GM12878 (cell line): ENCODE measurements around the gene PCSK6. TPM values are rescaled to one million over a fixed set of nuclear protein-coding genes. Genes with fewer than 3 reads are reported as not detected.

Experiments
- ATAC-seq: fragments of 200-7000 bp; cut with Tn5 transposase; 3 replicates; pipeline ENCODE4 v1.9.1; 2020; ENCODE audit warnings: mild to moderate bottlenecking, moderate library complexity
- BruUV-seq: library from RNA; stranded (reverse); fragments of 400-500 nt; replicated peaks from 2 replicates; lab custom pipeline; 2021; lab: Mats Ljungman, UMichigan
- CTCF ChIA-PET: fragments of 300-600 bp; sonication (Branson Sonifier 250); formaldehyde crosslinking; extraction: SDS; loops from one replicate; lab custom pipeline; 2021; ENCODE audit warnings: inconsistent platforms; lab: Yijun Ruan, JAX
- POLR2A ChIA-PET: fragments of 350-600 bp; formaldehyde crosslinking; extraction: SDS; loops from one replicate; lab custom pipeline; 2021; ENCODE audit warnings: inconsistent platforms; lab: Charles Lee
- RAD21 ChIA-PET: fragments of 300-600 bp; sonication (Branson Sonifier 250); formaldehyde crosslinking; loops from one replicate; lab custom pipeline; 2023; ENCODE audit warnings: antibody characterized with exemption; ENCODE audit not compliant: unreplicated experiment; lab: Charles Lee
- SMC1A ChIA-PET: fragments of 300-600 bp; sonication (Branson Sonifier 250); formaldehyde crosslinking; loops from one replicate; lab custom pipeline; 2023; ENCODE audit not compliant: unreplicated experiment, uncharacterized antibody; lab: Charles Lee
- DNase-seq: peaks from one replicate; pipeline ENCODE4 v3.0.0-alpha.2; 2011; ENCODE audit warnings: low read depth, low spot score
- FAIRE-seq: peaks from 3 replicates; lab custom pipeline; 2011; peaks lifted over from hg19 to GRCh38; lab: Jason Lieb, UNC
- H2AFZ ChIP-seq: 2 replicates; pipeline ENCODE4 v1.6.0; 2011; ENCODE audit warnings: low read depth, low read length, control low read depth; ENCODE audit not compliant: control insufficient read depth
- H3K27ac ChIP-seq: 2 replicates; pipeline ENCODE4 v1.5.1; 2011; ENCODE audit warnings: control low read depth; ENCODE audit not compliant: control insufficient read depth, insufficient read depth
- H3K27me3 ChIP-seq, 2 experiments: replicated peaks in 1 of 2; 2 replicates each; pipeline versions ENCODE4 v1.6.0 to v1.6.1; 2011; ENCODE audit warnings: low read length in 1 of 2; ENCODE audit not compliant: control insufficient read depth in 2 of 2, insufficient read depth in 2 of 2
- H3K36me3 ChIP-seq, 2 experiments: 2 replicates each; pipeline ENCODE4 v1.5.1; 2011; ENCODE audit warnings: low read length in 1 of 2; ENCODE audit not compliant: control insufficient read depth in 2 of 2, insufficient read depth in 2 of 2
- H3K4me1 ChIP-seq: 2 replicates; pipeline ENCODE4 v1.6.1; 2011; ENCODE audit warnings: mild to moderate bottlenecking, low read length, moderate library complexity, mixed read lengths; ENCODE audit not compliant: control insufficient read depth, insufficient read depth
- H3K4me2 ChIP-seq: 2 replicates; pipeline ENCODE4 v1.6.0; 2011; ENCODE audit warnings: control low read depth; ENCODE audit not compliant: control insufficient read depth, insufficient read depth
- H3K4me3 ChIP-seq: fragments of 200-600 bp; sonication (generic); 2 replicates; pipeline ENCODE4 v1.5.1; 2016
- H3K79me2 ChIP-seq: 2 replicates; pipeline ENCODE4 v1.6.0; 2011; ENCODE audit warnings: low read length; ENCODE audit not compliant: control insufficient read depth, insufficient read depth
- H3K9ac ChIP-seq: 2 replicates; pipeline ENCODE4 v1.8.0; 2011; ENCODE audit warnings: low read length, control low read depth, mixed read lengths; ENCODE audit not compliant: control insufficient read depth, insufficient read depth
- H3K9me3 ChIP-seq: replicated peaks from 3 replicates; pipeline ENCODE4 v1.5.1; 2011; ENCODE audit warnings: mild to moderate bottlenecking, low read length; ENCODE audit not compliant: control insufficient read depth, insufficient read depth
- H4K20me1 ChIP-seq: 2 replicates; pipeline ENCODE4 v1.6.0; 2011; ENCODE audit not compliant: control insufficient read depth, insufficient read depth
- CHD2 ChIP-seq: IDR thresholded peaks from 2 replicates; pipeline ENCODE4 v1.6.1; 2011; ENCODE audit warnings: low read depth, low read length, improper control_type of control experiment, borderline replicate concordance
- GATAD2B ChIP-seq: fragments of 450-650 bp; conservative IDR thresholded peaks from 2 replicates; pipeline ENCODE4 v1.6.1; 2017; ENCODE audit warnings: low read depth, mild to moderate bottlenecking, moderate library complexity
- JUNB ChIP-seq: IDR thresholded peaks from 2 replicates; pipeline ENCODE4 v1.6.1; 2016; ENCODE audit warnings: antibody characterized with exemption, mild to moderate bottlenecking
- JUND ChIP-seq: IDR thresholded peaks from 2 replicates; pipeline ENCODE4 v1.6.1; 2012; ENCODE audit warnings: low read depth, mild to moderate bottlenecking, low read length, improper control_type of control experiment, moderate library complexity
- KDM1A ChIP-seq: fragments of 200-600 bp; sonication (generic); IDR thresholded peaks from 2 replicates; pipeline ENCODE4 v1.6.1; 2016; ENCODE audit warnings: borderline replicate concordance
- MAX ChIP-seq: IDR thresholded peaks from 2 replicates; pipeline ENCODE4 v1.6.1; 2012; ENCODE audit warnings: low read depth, low read length, improper control_type of control experiment
- RAD51 ChIP-seq: fragments of 450-650 bp; IDR thresholded peaks from 2 replicates; pipeline ENCODE4 v1.6.1; 2016; ENCODE audit warnings: moderate library complexity, mild to moderate bottlenecking, inconsistent platforms
- SKIL ChIP-seq: fragments of 450-650 bp; IDR thresholded peaks from 2 replicates; pipeline ENCODE4 v1.6.1; 2017; ENCODE audit warnings: mild to moderate bottlenecking, low read depth, inconsistent platforms; ENCODE audit not compliant: poor library complexity, severe bottlenecking
- SMAD5 ChIP-seq: IDR thresholded peaks from 2 replicates; pipeline ENCODE4 v1.6.1; 2016; ENCODE audit warnings: antibody characterized with exemption, low read depth
- SREBF2 ChIP-seq: IDR thresholded peaks from 2 replicates; pipeline ENCODE4 v1.6.1; 2012; ENCODE audit warnings: mild to moderate bottlenecking, low read length
- SRF ChIP-seq, 2 experiments: IDR thresholded peaks; 2 replicates each; pipeline ENCODE4 v1.6.1; 2011; ENCODE audit warnings: low read depth in 2 of 2, low read length in 2 of 2, mild to moderate bottlenecking in 1 of 2, moderate library complexity in 1 of 2
- WRNIP1 ChIP-seq: IDR thresholded peaks from 2 replicates; pipeline ENCODE4 v1.6.1; 2011; ENCODE audit warnings: low read depth, low read length, improper control_type of control experiment, borderline replicate concordance
- ZBTB4 ChIP-seq: fragments of 450-650 bp; formaldehyde crosslinking; IDR thresholded peaks from 2 replicates; pipeline ENCODE4 v1.4.0; 2022; ENCODE audit warnings: mild to moderate bottlenecking, moderate library complexity
- ZNF24 ChIP-seq: fragments of 450-650 bp; IDR thresholded peaks from 2 replicates; pipeline ENCODE4 v1.6.1; 2017; ENCODE audit warnings: antibody characterized with exemption, mild to moderate bottlenecking
- WGBS: methylation state at CpG from one replicate; pipeline ENCODE4 v1.1.6; 2016; ENCODE audit warnings: low lambda C conversion rate; ENCODE audit not compliant: insufficient replicate concordance, insufficient coverage; ENCODE audit errors: missing lambda C conversion rate; 5-methylcytosine and 5-hydroxymethylcytosine counted together
- in situ Hi-C: fragments of 300-500 bp; cut with MboI; formaldehyde crosslinking; loops from 9 replicates; pipeline ENCODE4 v1.14.3; 2018; ENCODE audit warnings: mixed read lengths
- intact Hi-C: fragments of 100-400 bp; cut with micrococcal nuclease; formaldehyde crosslinking; loops from one replicate; pipeline ENCODE4 v1.14.2; 2022; ENCODE audit not compliant: unreplicated experiment
- polyA plus RNA-seq, 11 experiments: library from polyadenylated mRNA; depleted of rRNA in 4 of 11; unstranded in 6 of 11; stranded (reverse) in 5 of 11; fragments of >200 nt; fragmentation: Nextera tagmentation in 4 of 11; fragmentation: Illumina TruSeq in 1 of 11; extraction: Ambion mirVana in 4 of 11; extraction: Trizol in 1 of 11; gene quantifications; 1 replicate in 1 of 11; 2 replicates in 10 of 11; pipeline versions ENCODE4 v1.2.1 to v1.2.3, GENCODE V29; 2011 to 2016; ENCODE audit warnings: inconsistent platforms in 2 of 11, missing spikeins in 2 of 11, low read depth in 1 of 11
- total RNA-seq, 4 experiments: library from RNA; depleted of rRNA in 3 of 4; stranded (reverse); fragments of >200 nt in 3 of 4; fragmentation: Illumina TruSeq in 1 of 4; extraction: Trizol in 1 of 4; gene quantifications; 2 replicates each; pipeline versions ENCODE4 v1.2.1 to v1.2.3, GENCODE V29; 2013 to 2021

The PCSK6 gene
- total and polyA plus RNA-seq, 10 of the 15 experiments (the other 5 are each of a cell fraction or from before 2014, with no cell fraction given): 0.19 to 0.67 (median 0.25) TPM; not detected in 4

- intact Hi-C loops (no loop called here), in situ Hi-C loops (no loop called here)
- Histone ChIP-seq H3K4me1 (no peaks in the 10 kb centered on the region), H3K9me3 (no peaks in the 10 kb centered on the region; the same call in 2 of the 3 replicates), H4K20me1 (no peaks in the 10 kb centered on the region), H3K27ac (no peak overlapping the region), H3K4me3 (no peak overlapping the region), H3K36me3 (no peaks in the 10 kb centered on the region), H3K27me3 (peaks cover 2 to 5% of the 10 kb centered on the region in 2 experiments; a peak in 3 of 4 replicates), H2AFZ (no peak overlapping the region), H3K79me2 (no peaks in the 10 kb centered on the region), H3K9ac (no peak overlapping the region), H3K4me2 (no peak overlapping the region)
- ChIA-PET CTCF (no interaction called here), POLR2A (no interaction called here), SMC1A (interaction anchor here (0.6 kb wide), 1 partner anchor 13 kb away, joined by 3 read pairs; no protein-coding TSS in a partner anchor), RAD21 (no interaction called here)
- 53% methylated on average over 14 of the region's 14 CpGs for WGBS
- ATAC-seq: no peak
- BruUV-seq: no TSS peak
- no peak for DNase-seq
- FAIRE-seq: no peak
- TF ChIP-seq GATAD2B: no peak
- TF ChIP-seq SKIL: no peak
- no peak for TF ChIP-seq WRNIP1
- TF ChIP-seq JUND: no peak
- no peak for TF ChIP-seq ZNF24
- no peak for TF ChIP-seq RAD51
- TF ChIP-seq CHD2: no peak
- no peak for TF ChIP-seq KDM1A
- TF ChIP-seq SMAD5: no peak
- no peak for TF ChIP-seq ZBTB4 (CRISPR knock-in tag)
- TF ChIP-seq SRF (IDR thresholded peaks at IDR 0.05; ENCODE audit: low read depth in 2 of 2, low read length in 2 of 2): no peak
- no peak for TF ChIP-seq MAX
- TF ChIP-seq JUNB: no peak
- no peak for TF ChIP-seq SREBF2
Observed at GRCh38 chr15:101486696-101487459, 2.6 kb downstream of the PCSK6 start.
